GM12873 (cell line): Measurements from ENCODE around the gene PRG2.
A peak's percentile ranks its signal among the peaks of the same experiment; 100 is the strongest.

Source experiments
- TF ChIP-seq, protein P1 (sequence below): IDR thresholded peaks from 2 replicates; pipeline ENCODE4 v1.5.1; 2012; ENCODE audit warnings: low read depth, mild to moderate bottlenecking, moderate library complexity, low read length, control low read depth; ENCODE audit not compliant: insufficient read depth; ENCODE audit errors: missing control alignments

The PRG2 gene

DNA sequence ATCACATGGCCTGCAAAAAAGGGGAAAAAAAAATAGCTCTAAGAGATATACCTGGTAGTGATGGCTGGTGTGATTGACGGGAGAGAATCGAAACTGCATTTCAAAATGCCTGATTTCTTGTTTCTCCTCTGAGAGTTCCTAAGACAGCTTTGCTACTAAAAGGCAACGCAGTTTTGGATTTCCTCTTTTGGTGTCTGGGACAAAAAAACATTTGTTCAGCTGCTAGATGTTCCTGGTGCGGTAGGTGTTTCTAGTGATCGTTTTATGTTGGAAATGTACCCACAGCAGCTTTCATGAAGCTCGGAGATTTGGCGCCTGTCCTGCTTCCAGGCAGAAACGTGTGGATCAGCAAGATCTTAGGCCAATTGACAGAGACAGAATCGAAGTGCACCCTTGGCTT lies 34.2 kb downstream of the PRG2 start:
- TF ChIP-seq, protein P1, sequence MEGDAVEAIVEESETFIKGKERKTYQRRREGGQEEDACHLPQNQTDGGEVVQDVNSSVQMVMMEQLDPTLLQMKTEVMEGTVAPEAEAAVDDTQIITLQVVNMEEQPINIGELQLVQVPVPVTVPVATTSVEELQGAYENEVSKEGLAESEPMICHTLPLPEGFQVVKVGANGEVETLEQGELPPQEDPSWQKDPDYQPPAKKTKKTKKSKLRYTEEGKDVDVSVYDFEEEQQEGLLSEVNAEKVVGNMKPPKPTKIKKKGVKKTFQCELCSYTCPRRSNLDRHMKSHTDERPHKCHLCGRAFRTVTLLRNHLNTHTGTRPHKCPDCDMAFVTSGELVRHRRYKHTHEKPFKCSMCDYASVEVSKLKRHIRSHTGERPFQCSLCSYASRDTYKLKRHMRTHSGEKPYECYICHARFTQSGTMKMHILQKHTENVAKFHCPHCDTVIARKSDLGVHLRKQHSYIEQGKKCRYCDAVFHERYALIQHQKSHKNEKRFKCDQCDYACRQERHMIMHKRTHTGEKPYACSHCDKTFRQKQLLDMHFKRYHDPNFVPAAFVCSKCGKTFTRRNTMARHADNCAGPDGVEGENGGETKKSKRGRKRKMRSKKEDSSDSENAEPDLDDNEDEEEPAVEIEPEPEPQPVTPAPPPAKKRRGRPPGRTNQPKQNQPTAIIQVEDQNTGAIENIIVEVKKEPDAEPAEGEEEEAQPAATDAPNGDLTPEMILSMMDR: no peak

DNA sequence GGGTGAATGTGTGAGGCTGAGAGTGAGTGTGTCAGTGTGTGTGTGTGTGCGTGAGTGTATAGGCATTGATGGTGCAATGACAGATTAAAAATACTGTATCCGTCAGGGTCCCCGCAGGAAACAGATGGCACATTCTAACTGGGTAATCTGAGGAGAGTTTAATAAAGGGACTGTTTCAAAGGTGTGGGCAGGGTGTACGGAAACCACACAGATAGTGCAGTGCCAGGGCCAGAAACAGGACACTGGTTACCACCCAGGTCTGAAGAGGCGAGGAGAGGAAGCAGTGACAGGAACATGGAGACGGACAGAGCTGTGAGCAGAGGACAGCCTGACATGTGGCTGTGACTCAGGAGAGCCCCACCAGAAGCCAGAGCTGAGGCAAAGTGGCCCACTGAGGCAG lies 35.8 kb downstream of the PRG2 start:
- TF ChIP-seq, protein P1: no peak

DNA sequence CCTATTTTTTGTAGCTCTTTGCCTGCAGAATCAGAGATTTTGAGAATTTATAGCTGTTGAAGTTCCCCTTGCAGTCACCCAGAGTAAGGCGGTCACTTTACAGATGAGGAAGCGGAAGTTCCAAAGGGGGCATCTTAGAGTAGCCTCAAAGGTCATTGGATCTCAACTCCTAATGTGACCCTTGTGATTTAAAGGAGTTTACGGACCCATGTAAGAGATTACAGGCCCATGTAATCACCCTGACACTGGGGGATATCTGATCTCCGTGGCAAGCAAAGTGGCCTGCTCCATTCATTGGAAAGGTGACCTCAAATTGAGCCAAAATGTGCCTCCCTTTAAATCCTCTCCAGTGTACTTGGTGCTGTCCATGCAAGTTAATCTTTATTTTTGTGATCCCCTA lies 36.6 kb downstream of the PRG2 start:
- TF ChIP-seq, protein P1: no peak

DNA sequence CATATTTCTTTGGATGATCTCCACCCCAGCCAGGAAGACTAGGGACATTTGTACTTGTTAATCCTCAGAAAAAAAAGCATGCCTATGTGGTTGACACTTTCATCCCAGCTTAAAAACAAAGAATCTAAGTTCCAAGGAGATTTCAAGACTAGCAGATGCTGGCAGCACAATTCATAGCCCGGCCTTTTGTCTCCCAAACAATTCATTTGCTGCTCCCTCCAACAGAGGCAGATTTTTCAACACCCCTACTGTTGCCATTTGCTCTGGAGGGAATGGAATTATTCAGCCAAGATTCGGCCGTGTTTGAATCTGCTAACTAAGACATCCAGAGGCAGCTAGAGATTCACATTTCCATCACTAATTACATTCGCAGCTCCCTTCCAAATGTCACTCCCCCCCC lies 37.0 kb downstream of the PRG2 start:
- TF ChIP-seq, protein P1: no peak

DNA sequence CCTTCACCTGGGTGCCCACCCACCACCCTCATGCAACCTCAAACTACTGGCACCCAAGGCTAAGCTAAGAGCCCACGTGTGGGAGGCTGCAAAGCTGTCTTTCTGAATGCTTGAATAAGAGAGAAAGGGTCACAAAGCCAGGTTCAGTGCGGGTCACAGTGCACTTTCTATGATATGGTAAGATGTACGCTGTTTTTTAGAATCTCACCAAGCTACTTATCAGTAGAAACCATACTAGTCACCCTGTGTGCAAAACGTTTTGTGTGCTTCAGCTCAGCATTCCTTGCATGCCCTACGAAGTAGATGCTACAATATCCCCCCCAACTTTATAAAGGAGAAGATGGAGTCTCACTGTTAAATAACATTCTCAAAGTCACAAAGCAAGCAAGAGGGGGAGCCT lies 37.4 kb downstream of the PRG2 start:
- TF ChIP-seq, protein P1: no peak

DNA sequence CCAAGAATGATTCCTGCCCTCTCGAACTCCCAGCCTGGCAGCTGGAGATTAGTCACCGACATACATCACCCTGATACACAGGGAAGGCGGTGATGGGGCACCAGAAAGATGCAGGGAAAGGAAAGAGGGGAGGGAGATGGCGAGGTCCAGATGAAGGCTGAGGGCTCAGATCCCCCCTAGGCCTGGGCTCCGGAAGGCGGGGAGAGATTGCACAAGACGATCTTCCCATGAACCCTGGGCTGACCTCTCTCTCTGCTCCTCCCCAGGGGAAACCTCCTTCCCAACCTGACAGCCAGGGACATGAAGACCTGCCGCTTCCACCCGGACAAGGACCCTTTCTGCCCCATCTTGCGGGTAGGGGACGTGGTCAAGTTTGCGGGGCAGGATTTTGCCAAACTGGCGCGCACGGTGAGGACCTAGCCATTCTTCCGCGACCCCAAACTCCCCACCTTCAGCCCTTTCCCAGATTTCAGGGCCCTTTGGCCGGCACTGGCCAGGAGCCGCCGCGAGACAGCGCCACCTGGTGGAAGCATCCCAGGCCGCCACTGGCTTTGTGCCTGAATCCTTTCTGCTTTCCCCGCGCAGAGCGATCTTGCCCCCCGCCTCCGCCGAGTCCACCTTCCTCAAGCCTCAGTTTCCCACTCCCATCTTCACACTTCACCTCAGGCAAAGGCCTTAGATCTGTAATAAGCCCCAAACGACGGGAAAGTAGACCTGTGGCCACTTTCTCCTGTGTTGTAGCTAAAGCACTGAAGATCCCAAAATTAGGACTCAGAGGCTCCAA lies 40.8 kb downstream of the PRG2 start:
- TF ChIP-seq, protein P1: peak; percentile 93

DNA sequence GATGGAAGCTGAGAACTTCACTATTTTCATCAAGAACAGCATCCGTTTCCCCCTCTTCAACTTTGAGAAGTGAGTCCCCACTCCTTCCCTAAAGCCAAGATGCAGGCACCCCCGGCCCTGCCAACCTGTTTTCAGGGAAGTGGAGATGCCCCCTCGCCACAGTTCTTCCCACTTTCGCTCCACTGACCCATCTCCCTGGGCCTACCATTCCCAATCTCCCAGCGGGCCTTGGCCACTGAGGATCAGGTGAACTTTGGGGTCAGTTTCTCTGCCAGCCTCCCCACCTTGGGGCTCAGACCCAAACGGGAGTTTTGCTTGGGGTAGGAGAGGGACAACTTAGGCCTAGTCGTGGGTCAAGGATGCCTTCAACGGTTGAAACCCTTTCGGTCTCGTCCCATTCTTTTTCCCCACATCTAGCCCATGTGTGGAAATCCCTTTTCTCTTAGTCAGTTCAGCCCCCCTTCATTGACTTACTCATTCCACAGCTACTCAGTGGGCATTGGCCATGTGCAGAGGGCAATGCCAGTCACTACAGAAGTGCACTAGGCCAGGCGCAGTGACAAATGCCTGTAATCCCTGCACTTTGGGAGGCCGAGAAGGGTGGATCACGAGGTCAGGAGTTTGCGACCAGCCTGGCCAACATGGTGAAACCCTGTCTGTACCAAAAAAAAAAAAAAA lies 41.7 kb downstream of the PRG2 start:
- TF ChIP-seq, protein P1: no peak
